Neural crest cell (in vitro differentiated cells): ENCODE results near the gene ASTN2. TPM values are rescaled to one million over a fixed set of nuclear protein-coding genes. Genes with fewer than 3 reads are reported as not detected.
"Not testable (repeated sequence)": the region's sequence is repeated elsewhere in the genome, so short reads cannot be mapped to it uniquely, and the experiment has no call there.

Experiments
- DNase-seq: peaks from one replicate; pipeline ENCODE4 v3.0.0; 2021; ENCODE audit warnings: low read depth, mixed read lengths, low spot score
- H3K27ac Mint-ChIP-seq: one replicate; pipeline ENCODE4 v1.8.0; 2021; ENCODE audit warnings: mild to moderate bottlenecking, mixed read lengths; ENCODE audit not compliant: unreplicated experiment
- H3K27me3 Mint-ChIP-seq: 2 replicates; pipeline ENCODE4 v1.8.0; 2021; ENCODE audit warnings: low read depth, mild to moderate bottlenecking, mixed read lengths
- H3K36me3 Mint-ChIP-seq: 2 replicates; pipeline ENCODE4 v1.8.0; 2021; ENCODE audit warnings: low read depth, mild to moderate bottlenecking, mixed read lengths
- H3K4me1 Mint-ChIP-seq: 2 replicates; pipeline ENCODE4 v1.8.0; 2021; ENCODE audit warnings: mixed read lengths
- H3K4me3 Mint-ChIP-seq: one replicate; pipeline ENCODE4 v1.8.0; 2021; ENCODE audit warnings: mild to moderate bottlenecking, mixed read lengths
- H3K9me3 Mint-ChIP-seq: 2 replicates; pipeline ENCODE4 v1.8.0; 2021; ENCODE audit warnings: mixed read lengths
- CTCF ChIP-seq: fragments of 200-600 bp; sonication (generic); conservative IDR thresholded peaks from 2 replicates; pipeline ENCODE4 v1.5.0; 2021; ENCODE audit warnings: antibody characterized with exemption, mild to moderate bottlenecking
- total RNA-seq: library from RNA; stranded (reverse); gene quantifications from 2 replicates; pipeline ENCODE4 v1.2.1, GENCODE V29; 2021

ASTN2 gene
- total RNA-seq, 1 donor from 2014 or later: 7.3 TPM

GRCh38 chr9:116899337-116900006, 515.4 kb downstream of the ASTN2 start:
- Mint-ChIP-seq H3K4me3 (no peak overlapping the region), H3K27ac (no peak overlapping the region), H3K4me1 (no peaks in the 10 kb centered on the region), H3K27me3 (peaks cover 24% of the 10 kb centered on the region), H3K36me3 (peaks cover 3% of the 10 kb centered on the region), H3K9me3 (peaks cover 4% of the 10 kb centered on the region)
- no peak for DNase-seq
- TF ChIP-seq CTCF: no peak

GRCh38 chr9:116898131-116898530, 516.7 kb downstream of the ASTN2 start:
- H3K27me3 Mint-ChIP-seq: peaks cover 24% of the 10 kb centered on the region
- not testable (repeated sequence) for H3K4me1 Mint-ChIP-seq, H3K27ac Mint-ChIP-seq, H3K36me3 Mint-ChIP-seq, DNase-seq, H3K4me3 Mint-ChIP-seq, H3K9me3 Mint-ChIP-seq

- H3K27ac Mint-ChIP-seq: no peak overlapping the region
- H3K9me3 Mint-ChIP-seq: peaks cover 4% of the 10 kb centered on the region
- peaks cover 21% of the 10 kb centered on the region for H3K27me3 Mint-ChIP-seq
- no peak for DNase-seq
- TF ChIP-seq CTCF: no peak
- H3K4me3 Mint-ChIP-seq: no peak overlapping the region
- H3K4me1 Mint-ChIP-seq: no peaks in the 10 kb centered on the region
- H3K36me3 Mint-ChIP-seq: peaks cover 3% of the 10 kb centered on the region
Measured at GRCh38 chr9:116897201-116897600, 517.7 kb downstream of the ASTN2 start.

- H3K4me1 Mint-ChIP-seq: no peaks in the 10 kb centered on the region
- H3K4me3 Mint-ChIP-seq: no peak overlapping the region
- no peak for TF ChIP-seq CTCF
- H3K27ac Mint-ChIP-seq: no peak overlapping the region
- peaks cover 4% of the 10 kb centered on the region for H3K9me3 Mint-ChIP-seq
- DNase-seq: no peak
- peaks cover 3% of the 10 kb centered on the region for H3K36me3 Mint-ChIP-seq
- H3K27me3 Mint-ChIP-seq: peaks cover 20% of the 10 kb centered on the region
Measured at GRCh38 chr9:116895961-116896360, 518.9 kb downstream of the ASTN2 start.

GRCh38 chr9:116891424-116891823, 523.4 kb downstream of the ASTN2 start:
- Mint-ChIP-seq H3K4me1 (peaks cover 4% of the 10 kb centered on the region), H3K9me3 (no peaks in the 10 kb centered on the region), H3K4me3 (no peak overlapping the region), H3K36me3 (no peaks in the 10 kb centered on the region), H3K27me3 (no peaks in the 10 kb centered on the region), H3K27ac (no peak overlapping the region)
- TF ChIP-seq CTCF: no peak
- DNase-seq: no peak

- H3K9me3 Mint-ChIP-seq, H3K27me3 Mint-ChIP-seq, H3K4me1 Mint-ChIP-seq, H3K4me3 Mint-ChIP-seq, DNase-seq, H3K27ac Mint-ChIP-seq, H3K36me3 Mint-ChIP-seq: not testable (repeated sequence)
Measured at GRCh38 chr9:116888476-116888875, 526.4 kb downstream of the ASTN2 start.
